Adipocyte (in vitro differentiated cells): ENCODE results near the gene CHFR.
"Not testable (repeated sequence)": the region's sequence is repeated elsewhere in the genome, so short reads cannot be mapped to it uniquely, and the experiment has no call there.

Experiments
- DNase-seq: peaks from one replicate; pipeline ENCODE4 v3.0.0-alpha.2; 2015; ENCODE audit warnings: low read depth
- H3K27me3 ChIP-seq: replicated peaks from 2 replicates; pipeline ENCODE4 v1.7.0; 2013; ENCODE audit warnings: mild to moderate bottlenecking, low read length, moderate library complexity; ENCODE audit not compliant: control insufficient read depth, insufficient read depth
- H3K36me3 ChIP-seq: 2 replicates; pipeline ENCODE4 v1.7.0; 2013; ENCODE audit warnings: low read length, mild to moderate bottlenecking, moderate library complexity; ENCODE audit not compliant: control insufficient read depth, insufficient read depth, severe bottlenecking
- H3K4me1 ChIP-seq: 2 replicates; pipeline ENCODE4 v1.7.0; 2013; ENCODE audit warnings: mild to moderate bottlenecking, low read length, moderate library complexity; ENCODE audit not compliant: control insufficient read depth, insufficient read depth
- H3K4me3 ChIP-seq: 2 replicates; pipeline ENCODE4 v1.7.0; 2013; ENCODE audit warnings: mild to moderate bottlenecking, low read length, moderate library complexity
- H3K9ac ChIP-seq: 2 replicates; pipeline ENCODE4 v1.7.0; 2013; ENCODE audit warnings: mild to moderate bottlenecking, low read length, moderate library complexity
- H3K9me3 ChIP-seq: 2 replicates; pipeline ENCODE4 v1.7.0; 2013; ENCODE audit warnings: mild to moderate bottlenecking, low read length, moderate library complexity; ENCODE audit not compliant: control insufficient read depth

CHFR gene

GRCh38 chr12:132908145-132909029 is 21.0 kb upstream of the CHFR start:
- Histone ChIP-seq H3K9ac (peak overlapping the region; percentile 84), H3K9me3 (peaks cover 53% of the 10 kb centered on the region), H3K27me3 (no peaks in the 10 kb centered on the region), H3K4me3 (peak overlapping the region; percentile 87), H3K36me3 (no peaks in the 10 kb centered on the region), H3K4me1 (no peaks in the 10 kb centered on the region)
- peak; percentile 100 for DNase-seq

GRCh38 chr12:132907789-132908144 is 20.4 kb upstream of the CHFR start:
- not testable (repeated sequence) for H3K36me3 ChIP-seq, DNase-seq, H3K4me1 ChIP-seq, H3K27me3 ChIP-seq
- Histone ChIP-seq H3K9me3 (peaks cover 54% of the 10 kb centered on the region), H3K4me3 (peak overlapping the region; percentile 87), H3K9ac (peak overlapping the region; percentile 55)

GRCh38 chr12:132907216-132907615 is 19.8 kb upstream of the CHFR start:
- no peak overlapping the region for H3K9ac ChIP-seq
- DNase-seq = peak; percentile 17
- H3K36me3 ChIP-seq = no peaks in the 10 kb centered on the region
- H3K4me1 ChIP-seq = no peaks in the 10 kb centered on the region
- no peaks in the 10 kb centered on the region for H3K27me3 ChIP-seq
- H3K9me3 ChIP-seq = peaks cover 52% of the 10 kb centered on the region
- H3K4me3 ChIP-seq = peak overlapping the region; percentile 37

DNA sequence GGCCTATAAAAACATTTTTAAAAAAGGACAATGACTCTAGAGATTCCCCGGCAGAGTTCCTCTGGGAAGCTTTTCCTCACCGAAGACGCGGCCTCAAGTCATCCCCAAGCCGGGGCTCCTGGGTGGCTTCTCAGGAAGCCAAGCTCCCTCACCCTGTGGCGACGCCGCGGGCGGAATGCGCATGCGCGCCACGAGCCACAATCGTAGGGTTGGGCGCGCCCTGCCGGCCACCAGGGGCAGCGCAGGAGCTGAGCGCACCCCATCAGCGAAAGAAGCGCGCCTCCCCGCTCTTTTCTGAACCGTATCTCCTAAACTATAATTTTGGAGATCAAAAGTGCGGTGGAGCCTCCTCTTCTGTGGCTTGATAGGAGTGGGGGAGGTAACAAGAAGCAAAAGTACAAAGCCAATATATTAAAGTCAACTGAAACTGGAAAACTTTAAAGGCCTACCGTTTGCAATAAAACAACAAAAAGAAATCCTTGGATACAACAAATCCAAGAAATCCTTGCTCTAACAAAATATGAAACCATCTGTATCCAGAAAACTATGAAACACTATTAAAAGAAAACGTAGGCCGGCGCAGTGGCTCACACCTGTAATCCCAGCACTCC is 17.4 kb upstream of the CHFR start:
- Histone ChIP-seq H3K36me3 (no peaks in the 10 kb centered on the region), H3K4me1 (no peaks in the 10 kb centered on the region), H3K27me3 (no peaks in the 10 kb centered on the region), H3K9ac (no peak overlapping the region), H3K4me3 (no peak overlapping the region), H3K9me3 (peaks cover 34% of the 10 kb centered on the region)
- peak; percentile 19 for DNase-seq

DNA sequence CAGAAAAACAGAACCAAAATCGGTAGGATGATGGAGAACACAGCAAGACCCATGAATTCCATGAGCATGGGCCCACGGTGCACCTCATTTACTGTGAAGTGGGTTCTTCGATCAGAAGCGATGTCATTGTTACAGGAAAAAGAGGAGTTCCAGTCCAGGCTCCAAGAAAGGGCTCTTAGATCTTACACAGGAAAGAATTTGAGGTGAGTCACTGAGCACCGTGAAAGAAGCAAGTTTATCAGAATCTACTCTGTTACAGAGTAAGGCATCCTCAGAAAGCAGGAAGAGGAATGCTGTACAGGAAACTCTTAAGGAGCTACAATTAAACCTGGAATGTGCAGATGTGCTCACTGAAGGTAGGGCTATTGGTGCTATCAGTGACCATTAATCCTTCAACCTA is 11.6 kb upstream of the CHFR start:
- Histone ChIP-seq H3K4me3 (no peak overlapping the region), H3K4me1 (no peaks in the 10 kb centered on the region), H3K36me3 (no peaks in the 10 kb centered on the region), H3K9me3 (peaks cover 17% of the 10 kb centered on the region), H3K9ac (no peak overlapping the region), H3K27me3 (no peaks in the 10 kb centered on the region)
- no peak for DNase-seq

- Histone ChIP-seq H3K4me1 (peaks cover 7% of the 10 kb centered on the region), H3K4me3 (peak overlapping the region; percentile 98), H3K9ac (no peak overlapping the region), H3K9me3 (no peaks in the 10 kb centered on the region), H3K36me3 (peaks cover 8% of the 10 kb centered on the region), H3K27me3 (no peaks in the 10 kb centered on the region)
- no peak for DNase-seq
These were observed 1.4 kb upstream of the CHFR start for GRCh38 chr12:132888852-132889251.

DNA sequence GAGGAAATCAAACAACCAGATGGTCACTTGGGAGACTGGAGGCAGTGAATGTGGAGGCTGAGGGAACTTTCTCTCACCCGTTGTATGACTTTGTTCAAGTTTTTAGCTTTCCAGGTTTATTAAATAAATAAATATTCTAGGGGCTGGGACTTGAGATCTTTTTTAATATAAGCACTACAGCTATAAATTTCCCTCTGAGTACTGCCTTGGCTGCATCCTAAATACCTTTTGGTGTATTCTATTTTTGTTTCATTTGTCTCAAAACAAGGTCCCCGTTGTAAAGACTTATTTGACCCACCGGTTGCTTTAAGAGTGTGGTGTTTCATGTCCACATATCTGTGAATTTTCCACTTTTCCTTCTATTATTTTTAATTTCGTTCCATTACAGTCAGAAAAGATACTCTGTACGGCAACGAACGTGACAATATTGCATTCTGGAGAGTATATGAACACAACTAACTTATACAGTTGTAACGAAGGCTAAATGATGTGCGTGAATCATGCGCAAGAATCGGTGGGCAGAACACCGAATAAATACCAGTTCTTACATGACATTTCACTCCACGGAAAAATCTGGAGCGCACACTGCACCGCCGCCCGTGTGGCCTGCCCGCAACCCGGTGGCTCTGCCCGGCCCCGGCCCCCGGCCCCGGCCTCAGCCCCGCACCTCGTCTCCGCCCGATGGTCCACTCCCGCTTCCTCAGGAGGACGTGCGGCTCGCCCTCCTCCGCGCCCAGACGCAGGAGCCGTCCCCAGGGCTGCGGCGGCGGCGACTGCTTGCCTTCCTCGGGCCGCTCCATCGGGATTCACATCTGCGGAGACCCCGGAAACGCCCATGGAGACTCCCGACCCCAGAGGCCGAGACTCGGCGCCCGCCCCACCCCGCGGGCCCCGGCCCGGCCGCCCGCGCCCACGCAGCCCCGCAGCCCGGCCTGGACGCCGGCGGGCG is 602 bp downstream of the CHFR start:
- H3K4me1 ChIP-seq = peaks cover 7% of the 10 kb centered on the region
- DNase-seq = peak; percentile 60

GRCh38 chr12:132881818-132882217 is 5.6 kb downstream of the CHFR start:
- Histone ChIP-seq H3K9ac (no peak overlapping the region), H3K4me1 (peaks cover 4% of the 10 kb centered on the region), H3K9me3 (no peaks in the 10 kb centered on the region), H3K4me3 (no peak overlapping the region), H3K27me3 (no peaks in the 10 kb centered on the region), H3K36me3 (peaks cover 39% of the 10 kb centered on the region)
- peak; percentile 29 for DNase-seq

More for the DNA sequence above, 602 bp downstream of the CHFR start:
- Histone ChIP-seq H3K4me3 (peak overlapping the region; percentile 96), H3K9me3 (no peaks in the 10 kb centered on the region), H3K36me3 (peaks cover 23% of the 10 kb centered on the region), H3K27me3 (no peaks in the 10 kb centered on the region), H3K9ac (peak overlapping the region; percentile 84)

- H3K9ac ChIP-seq, H3K27me3 ChIP-seq, H3K9me3 ChIP-seq, DNase-seq, H3K4me3 ChIP-seq, H3K4me1 ChIP-seq: not testable (repeated sequence)
- H3K36me3 ChIP-seq = peaks cover 77% of the 10 kb centered on the region
These were observed 12.8 kb downstream of the CHFR start for GRCh38 chr12:132874620-132875019.

- Histone ChIP-seq H3K27me3 (no peaks in the 10 kb centered on the region), H3K4me1 (no peaks in the 10 kb centered on the region), H3K9me3 (no peaks in the 10 kb centered on the region), H3K36me3 (peaks cover 80% of the 10 kb centered on the region), H3K9ac (no peak overlapping the region), H3K4me3 (no peak overlapping the region)
- no peak for DNase-seq
These were observed 13.2 kb downstream of the CHFR start for GRCh38 chr12:132874175-132874574.

- H3K9ac ChIP-seq = no peak overlapping the region
- peaks cover 81% of the 10 kb centered on the region for H3K36me3 ChIP-seq
- no peaks in the 10 kb centered on the region for H3K27me3 ChIP-seq
- no peak overlapping the region for H3K4me3 ChIP-seq
- no peaks in the 10 kb centered on the region for H3K4me1 ChIP-seq
- no peaks in the 10 kb centered on the region for H3K9me3 ChIP-seq
- DNase-seq = no peak
These were observed 13.7 kb downstream of the CHFR start for GRCh38 chr12:132873724-132874123.
